ENCODE measurements around the gene CTCFL. TPM values are rescaled to one million over a fixed set of nuclear protein-coding genes. Genes with fewer than 3 reads are reported as not detected.

CTCFL gene
- total and polyA plus RNA-seq, 2 of the 13 experiments (the other 11 are each of a cell fraction or from before 2014, with no cell fraction given) = 0.04 TPM; not detected in 1

DNA sequence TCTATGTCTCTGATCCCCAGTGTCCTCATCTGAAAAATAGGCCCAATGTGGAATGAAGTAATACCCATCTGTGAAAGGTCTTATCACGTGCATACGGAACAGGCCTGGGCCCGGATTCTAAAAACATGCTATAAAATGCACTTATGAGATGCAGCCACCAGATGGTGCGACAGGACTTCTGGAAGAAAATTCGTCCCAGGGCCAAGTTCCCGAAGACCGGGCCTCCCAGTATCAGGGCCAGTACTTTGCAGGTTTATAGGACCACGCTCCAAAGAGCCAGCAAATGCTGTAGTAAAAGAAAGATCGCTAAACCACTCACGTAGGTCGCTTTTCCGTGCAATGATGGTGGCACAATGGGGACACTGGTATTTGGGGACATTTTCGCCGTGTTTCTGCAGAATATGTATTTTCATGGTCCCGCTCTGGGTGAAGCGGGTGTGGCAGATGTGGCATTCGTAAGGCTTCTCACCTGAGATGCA is 10.6 kb downstream of the CTCFL start (continued):
- TF ChIP-seq, protein P1, sequence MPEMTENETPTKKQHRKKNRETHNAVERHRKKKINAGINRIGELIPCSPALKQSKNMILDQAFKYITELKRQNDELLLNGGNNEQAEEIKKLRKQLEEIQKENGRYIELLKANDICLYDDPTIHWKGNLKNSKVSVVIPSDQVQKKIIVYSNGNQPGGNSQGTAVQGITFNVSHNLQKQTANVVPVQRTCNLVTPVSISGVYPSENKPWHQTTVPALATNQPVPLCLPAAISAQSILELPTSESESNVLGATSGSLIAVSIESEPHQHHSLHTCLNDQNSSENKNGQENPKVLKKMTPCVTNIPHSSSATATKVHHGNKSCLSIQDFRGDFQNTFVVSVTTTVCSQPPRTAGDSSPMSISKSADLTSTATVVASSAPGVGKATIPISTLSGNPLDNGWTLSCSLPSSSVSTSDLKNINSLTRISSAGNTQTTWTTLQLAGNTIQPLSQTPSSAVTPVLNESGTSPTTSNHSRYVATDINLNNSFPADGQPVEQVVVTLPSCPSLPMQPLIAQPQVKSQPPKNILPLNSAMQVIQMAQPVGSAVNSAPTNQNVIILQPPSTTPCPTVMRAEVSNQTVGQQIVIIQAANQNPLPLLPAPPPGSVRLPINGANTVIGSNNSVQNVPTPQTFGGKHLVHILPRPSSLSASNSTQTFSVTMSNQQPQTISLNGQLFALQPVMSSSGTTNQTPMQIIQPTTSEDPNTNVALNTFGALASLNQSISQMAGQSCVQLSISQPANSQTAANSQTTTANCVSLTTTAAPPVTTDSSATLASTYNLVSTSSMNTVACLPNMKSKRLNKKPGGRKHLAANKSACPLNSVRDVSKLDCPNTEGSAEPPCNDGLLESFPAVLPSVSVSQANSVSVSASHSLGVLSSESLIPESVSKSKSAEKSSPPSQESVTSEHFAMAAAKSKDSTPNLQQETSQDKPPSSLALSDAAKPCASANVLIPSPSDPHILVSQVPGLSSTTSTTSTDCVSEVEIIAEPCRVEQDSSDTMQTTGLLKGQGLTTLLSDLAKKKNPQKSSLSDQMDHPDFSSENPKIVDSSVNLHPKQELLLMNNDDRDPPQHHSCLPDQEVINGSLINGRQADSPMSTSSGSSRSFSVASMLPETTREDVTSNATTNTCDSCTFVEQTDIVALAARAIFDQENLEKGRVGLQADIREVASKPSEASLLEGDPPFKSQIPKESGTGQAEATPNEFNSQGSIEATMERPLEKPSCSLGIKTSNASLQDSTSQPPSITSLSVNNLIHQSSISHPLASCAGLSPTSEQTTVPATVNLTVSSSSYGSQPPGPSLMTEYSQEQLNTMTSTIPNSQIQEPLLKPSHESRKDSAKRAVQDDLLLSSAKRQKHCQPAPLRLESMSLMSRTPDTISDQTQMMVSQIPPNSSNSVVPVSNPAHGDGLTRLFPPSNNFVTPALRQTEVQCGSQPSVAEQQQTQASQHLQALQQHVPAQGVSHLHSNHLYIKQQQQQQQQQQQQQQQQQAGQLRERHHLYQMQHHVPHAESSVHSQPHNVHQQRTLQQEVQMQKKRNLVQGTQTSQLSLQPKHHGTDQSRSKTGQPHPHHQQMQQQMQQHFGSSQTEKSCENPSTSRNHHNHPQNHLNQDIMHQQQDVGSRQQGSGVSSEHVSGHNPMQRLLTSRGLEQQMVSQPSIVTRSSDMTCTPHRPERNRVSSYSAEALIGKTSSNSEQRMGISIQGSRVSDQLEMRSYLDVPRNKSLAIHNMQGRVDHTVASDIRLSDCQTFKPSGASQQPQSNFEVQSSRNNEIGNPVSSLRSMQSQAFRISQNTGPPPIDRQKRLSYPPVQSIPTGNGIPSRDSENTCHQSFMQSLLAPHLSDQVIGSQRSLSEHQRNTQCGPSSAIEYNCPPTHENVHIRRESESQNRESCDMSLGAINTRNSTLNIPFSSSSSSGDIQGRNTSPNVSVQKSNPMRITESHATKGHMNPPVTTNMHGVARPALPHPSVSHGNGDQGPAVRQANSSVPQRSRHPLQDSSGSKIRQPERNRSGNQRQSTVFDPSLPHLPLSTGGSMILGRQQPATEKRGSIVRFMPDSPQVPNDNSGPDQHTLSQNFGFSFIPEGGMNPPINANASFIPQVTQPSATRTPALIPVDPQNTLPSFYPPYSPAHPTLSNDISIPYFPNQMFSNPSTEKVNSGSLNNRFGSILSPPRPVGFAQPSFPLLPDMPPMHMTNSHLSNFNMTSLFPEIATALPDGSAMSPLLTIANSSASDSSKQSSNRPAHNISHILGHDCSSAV (CRISPR knock-in tag; IDR thresholded peaks at IDR 0.05; ENCODE audit: borderline replicate concordance) = no peak
- TF ChIP-seq SMARCE1 (IDR thresholded peaks at IDR 0.05; ENCODE audit: borderline replicate concordance) (no peak), ZNF333 (CRISPR knock-in tag; IDR thresholded peaks at IDR 0.05; ENCODE audit: borderline replicate concordance) (no peak), ZNF235 (CRISPR knock-in tag; IDR thresholded peaks at IDR 0.05; ENCODE audit: borderline replicate concordance) (no peak), SRSF9 (IDR thresholded peaks at IDR 0.05; ENCODE audit: borderline replicate concordance, insufficient read depth, low read depth, low read length, poor library complexity, severe bottlenecking) (no peak), ZNF20 (CRISPR knock-in tag; IDR thresholded peaks at IDR 0.05) (no peak), CREB1 (IDR thresholded peaks at IDR 0.05) (no peak), CREB1 (CRISPR knock-in tag; IDR thresholded peaks at IDR 0.05) (no peak), ZNF557 (CRISPR knock-in tag; IDR thresholded peaks at IDR 0.05) (no peak), ZNF350 (CRISPR knock-in tag; IDR thresholded peaks at IDR 0.05; ENCODE audit: borderline replicate concordance, low read depth) (0 out of 2 replicates have a peak, but pooled peaks have one; percentile 57), ZNF230 (CRISPR knock-in tag; IDR thresholded peaks at IDR 0.05) (0 out of 2 replicates have a peak, but pooled peaks have one; percentile 30), PHF8 (CRISPR knock-in tag; IDR thresholded peaks at IDR 0.05) (peak; percentile 32; the same call in 1 of the 2 replicates), ZNF501 (CRISPR knock-in tag; IDR thresholded peaks at IDR 0.05) (peak; percentile 59; the same call in 1 of the 2 replicates), GTF2F1 (IDR thresholded peaks at IDR 0.05; ENCODE audit: low read length) (no peak), SMAD3 (CRISPR knock-in tag; IDR thresholded peaks at IDR 0.05) (0 out of 2 replicates have a peak, but pooled peaks have one; percentile 47), ZSCAN31 (CRISPR knock-in tag; IDR thresholded peaks at IDR 0.05; ENCODE audit: low read depth) (0 out of 2 replicates have a peak, but pooled peaks have one; percentile 29), KDM6A (CRISPR knock-in tag; IDR thresholded peaks at IDR 0.05; ENCODE audit: low read depth) (no peak), SMC3 (IDR thresholded peaks at IDR 0.05; ENCODE audit: low read length) (peak; percentile 100), ZNF883 (CRISPR knock-in tag; IDR thresholded peaks at IDR 0.05; ENCODE audit: not compliant biosample characterization) (no peak)
- TF ChIP-seq, protein P2, sequence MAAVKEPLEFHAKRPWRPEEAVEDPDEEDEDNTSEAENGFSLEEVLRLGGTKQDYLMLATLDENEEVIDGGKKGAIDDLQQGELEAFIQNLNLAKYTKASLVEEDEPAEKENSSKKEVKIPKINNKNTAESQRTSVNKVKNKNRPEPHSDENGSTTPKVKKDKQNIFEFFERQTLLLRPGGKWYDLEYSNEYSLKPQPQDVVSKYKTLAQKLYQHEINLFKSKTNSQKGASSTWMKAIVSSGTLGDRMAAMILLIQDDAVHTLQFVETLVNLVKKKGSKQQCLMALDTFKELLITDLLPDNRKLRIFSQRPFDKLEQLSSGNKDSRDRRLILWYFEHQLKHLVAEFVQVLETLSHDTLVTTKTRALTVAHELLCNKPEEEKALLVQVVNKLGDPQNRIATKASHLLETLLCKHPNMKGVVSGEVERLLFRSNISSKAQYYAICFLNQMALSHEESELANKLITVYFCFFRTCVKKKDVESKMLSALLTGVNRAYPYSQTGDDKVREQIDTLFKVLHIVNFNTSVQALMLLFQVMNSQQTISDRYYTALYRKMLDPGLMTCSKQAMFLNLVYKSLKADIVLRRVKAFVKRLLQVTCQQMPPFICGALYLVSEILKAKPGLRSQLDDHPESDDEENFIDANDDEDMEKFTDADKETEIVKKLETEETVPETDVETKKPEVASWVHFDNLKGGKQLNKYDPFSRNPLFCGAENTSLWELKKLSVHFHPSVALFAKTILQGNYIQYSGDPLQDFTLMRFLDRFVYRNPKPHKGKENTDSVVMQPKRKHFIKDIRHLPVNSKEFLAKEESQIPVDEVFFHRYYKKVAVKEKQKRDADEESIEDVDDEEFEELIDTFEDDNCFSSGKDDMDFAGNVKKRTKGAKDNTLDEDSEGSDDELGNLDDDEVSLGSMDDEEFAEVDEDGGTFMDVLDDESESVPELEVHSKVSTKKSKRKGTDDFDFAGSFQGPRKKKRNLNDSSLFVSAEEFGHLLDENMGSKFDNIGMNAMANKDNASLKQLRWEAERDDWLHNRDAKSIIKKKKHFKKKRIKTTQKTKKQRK (IDR thresholded peaks at IDR 0.05; ENCODE audit: low read length) = no peak
